ENCODE data around the gene ZNF26.
"Not testable (repeated sequence)": the region's sequence is repeated elsewhere in the genome, so short reads cannot be mapped to it uniquely, and the experiment has no call there.

ZNF26 gene

GRCh38 chr12:132950844-132951535, 35.2 kb upstream of the ZNF26 start:
- H3K4me3 Mint-ChIP-seq: no peak overlapping the region
- no peaks in the 10 kb centered on the region for H3K36me3 Mint-ChIP-seq (ENCODE audit: low read depth)
- H3K27me3 Mint-ChIP-seq: no peaks in the 10 kb centered on the region
- intact Hi-C loops (cut with micrococcal nuclease): no loop called here
- H3K4me1 Mint-ChIP-seq (ENCODE audit: low read depth): peaks cover 12% of the 10 kb centered on the region
- H3K27ac Mint-ChIP-seq: no peak overlapping the region
- H3K9me3 Mint-ChIP-seq: peaks cover 11% of the 10 kb centered on the region

- intact Hi-C loops (cut with micrococcal nuclease): no loop called here
- Mint-ChIP-seq H3K27me3 (no peaks in the 10 kb centered on the region), H3K9me3 (peaks cover 4% of the 10 kb centered on the region), H3K4me3 (no peak overlapping the region), H3K4me1 (ENCODE audit: low read depth) (peaks cover 15% of the 10 kb centered on the region), H3K27ac (no peak overlapping the region), H3K36me3 (ENCODE audit: low read depth) (peaks cover 6% of the 10 kb centered on the region)
These were observed 34.5 kb upstream of the ZNF26 start for GRCh38 chr12:132951649-132952048.

GRCh38 chr12:132952371-132953162, 33.6 kb upstream of the ZNF26 start:
- peaks cover 9% of the 10 kb centered on the region for H3K36me3 Mint-ChIP-seq (ENCODE audit: low read depth)
- intact Hi-C loops (cut with micrococcal nuclease): no loop called here
- peaks cover 17% of the 10 kb centered on the region for H3K4me1 Mint-ChIP-seq (ENCODE audit: low read depth)
- no peaks in the 10 kb centered on the region for H3K9me3 Mint-ChIP-seq
- H3K4me3 Mint-ChIP-seq: no peak overlapping the region
- H3K27ac Mint-ChIP-seq: no peak overlapping the region
- no peaks in the 10 kb centered on the region for H3K27me3 Mint-ChIP-seq

GRCh38 chr12:132953163-132953425, 33.1 kb upstream of the ZNF26 start:
- Mint-ChIP-seq H3K27ac (no peak overlapping the region), H3K9me3 (no peaks in the 10 kb centered on the region), H3K4me1 (ENCODE audit: low read depth) (peaks cover 17% of the 10 kb centered on the region), H3K4me3 (no peak overlapping the region), H3K36me3 (ENCODE audit: low read depth) (peaks cover 9% of the 10 kb centered on the region), H3K27me3 (no peaks in the 10 kb centered on the region)
- intact Hi-C loops (cut with micrococcal nuclease): no loop called here

GRCh38 chr12:132953771-132954170, 32.4 kb upstream of the ZNF26 start:
- Mint-ChIP-seq H3K27ac (no peak overlapping the region), H3K36me3 (ENCODE audit: low read depth) (peaks cover 13% of the 10 kb centered on the region), H3K4me3 (no peak overlapping the region), H3K9me3 (no peaks in the 10 kb centered on the region), H3K4me1 (ENCODE audit: low read depth) (peaks cover 17% of the 10 kb centered on the region), H3K27me3 (no peaks in the 10 kb centered on the region)
- intact Hi-C loops (cut with micrococcal nuclease): no loop called here

GRCh38 chr12:132954471-132955048, 31.6 kb upstream of the ZNF26 start:
- Mint-ChIP-seq H3K27ac (peak overlapping the region; percentile 88), H3K4me1 (ENCODE audit: low read depth) (peaks cover 17% of the 10 kb centered on the region), H3K4me3 (peak overlapping the region; percentile 86), H3K9me3 (peaks cover 5% of the 10 kb centered on the region), H3K36me3 (ENCODE audit: low read depth) (peaks cover 20% of the 10 kb centered on the region), H3K27me3 (no peaks in the 10 kb centered on the region)
- intact Hi-C loops (cut with micrococcal nuclease): no loop called here

GRCh38 chr12:132955094-132956010, 30.8 kb upstream of the ZNF26 start:
- Mint-ChIP-seq H3K27ac (peak overlapping the region; percentile 88), H3K27me3 (no peaks in the 10 kb centered on the region), H3K4me1 (ENCODE audit: low read depth) (peaks cover 17% of the 10 kb centered on the region), H3K36me3 (ENCODE audit: low read depth) (peaks cover 24% of the 10 kb centered on the region), H3K9me3 (peaks cover 13% of the 10 kb centered on the region), H3K4me3 (peak overlapping the region; percentile 86)
- intact Hi-C loops (cut with micrococcal nuclease): loop anchor here (1.0 kb wide), 1 partner anchor 125 kb away; the partner anchor contains the start of gene ZNF140

GRCh38 chr12:132956011-132956788, 30.0 kb upstream of the ZNF26 start, which contains the start of gene ZNF605:
ZNF605 (minus strand) TSS chr12:132956306; CDS start chr12:132945635, 10,671 bp downstream.
- Mint-ChIP-seq H3K4me3 (peak within 1 kb of the TSS; percentile 86), H3K27me3 (no peaks in the 10 kb centered on the region)

GRCh38 chr12:132961790-132962189, 24.4 kb upstream of the ZNF26 start:
- H3K4me3 Mint-ChIP-seq; H3K27ac Mint-ChIP-seq; H3K27me3 Mint-ChIP-seq; H3K4me1 Mint-ChIP-seq (ENCODE audit: low read depth); intact Hi-C loops (cut with micrococcal nuclease): not testable (repeated sequence)
- Mint-ChIP-seq H3K9me3 (peaks cover 59% of the 10 kb centered on the region), H3K36me3 (ENCODE audit: low read depth) (peaks cover 67% of the 10 kb centered on the region)

More at GRCh38 chr12:132956011-132956788, 30.0 kb upstream of the ZNF26 start, which contains the start of gene ZNF605:
- Mint-ChIP-seq H3K9me3 (peaks cover 21% of the 10 kb centered on the region), H3K4me1 (ENCODE audit: low read depth) (peaks cover 17% of the 10 kb centered on the region), H3K27ac (peak within 1 kb of the TSS; percentile 88), H3K36me3 (ENCODE audit: low read depth) (peaks cover 26% of the 10 kb centered on the region)
- intact Hi-C loops (cut with micrococcal nuclease): loop anchor here (1.0 kb wide), 1 partner anchor 124 kb away; the partner anchor contains the start of gene ZNF140

- Mint-ChIP-seq H3K9me3 (peaks cover 81% of the 10 kb centered on the region), H3K36me3 (ENCODE audit: low read depth) (peaks cover 62% of the 10 kb centered on the region)
- H3K4me1 Mint-ChIP-seq (ENCODE audit: low read depth); H3K27ac Mint-ChIP-seq; H3K4me3 Mint-ChIP-seq; H3K27me3 Mint-ChIP-seq; intact Hi-C loops (cut with micrococcal nuclease): not testable (repeated sequence)
These were observed 22.2 kb upstream of the ZNF26 start for GRCh38 chr12:132963947-132964346.

- Mint-ChIP-seq H3K36me3 (ENCODE audit: low read depth) (peaks cover 54% of the 10 kb centered on the region), H3K4me3 (no peak overlapping the region), H3K27ac (no peak overlapping the region), H3K27me3 (no peaks in the 10 kb centered on the region), H3K9me3 (peaks cover 79% of the 10 kb centered on the region), H3K4me1 (ENCODE audit: low read depth) (no peaks in the 10 kb centered on the region)
- intact Hi-C loops (cut with micrococcal nuclease): no loop called here
These were observed 20.4 kb upstream of the ZNF26 start for GRCh38 chr12:132965796-132966195.

GRCh38 chr12:132966676-132967415, 19.3 kb upstream of the ZNF26 start:
- no peaks in the 10 kb centered on the region for H3K4me1 Mint-ChIP-seq (ENCODE audit: low read depth)
- H3K27me3 Mint-ChIP-seq: no peaks in the 10 kb centered on the region
- intact Hi-C loops (cut with micrococcal nuclease): no loop called here
- peaks cover 73% of the 10 kb centered on the region for H3K9me3 Mint-ChIP-seq
- H3K27ac Mint-ChIP-seq: no peak overlapping the region
- peaks cover 45% of the 10 kb centered on the region for H3K36me3 Mint-ChIP-seq (ENCODE audit: low read depth)
- H3K4me3 Mint-ChIP-seq: no peak overlapping the region
